ENCODE data around the gene HDGFL1. TPM values are rescaled to one million over a fixed set of nuclear protein-coding genes. Genes with fewer than 3 reads are reported as not detected.

The HDGFL1 gene
- total and polyA plus RNA-seq, 2 experiments from 2014 or later = not detected

GRCh38 chr6:22621028-22621427 lies 51.7 kb downstream of the HDGFL1 start (continued):
- no peak for TF ChIP-seq ZNF462 (CRISPR knock-in tag; IDR thresholded peaks at IDR 0.05)
- TF ChIP-seq CREB1 (CRISPR knock-in tag; IDR thresholded peaks at IDR 0.05; ENCODE audit: low read depth) = no peak
- TF ChIP-seq POLR2AphosphoS5 (IDR thresholded peaks at IDR 0.05; ENCODE audit: low read depth) = no peak
- no peak for TF ChIP-seq EZH2phosphoT487 (IDR thresholded peaks at IDR 0.05; ENCODE audit: unreplicated experiment)
- no peak for TF ChIP-seq ZNF331 (CRISPR knock-in tag; IDR thresholded peaks at IDR 0.05; ENCODE audit: low read depth)
- no peak for TF ChIP-seq ZNF114 (CRISPR knock-in tag; IDR thresholded peaks at IDR 0.05)
